Suprapubic skin (tissue), 4 donors: ENCODE results near the gene EMP3.

Source experiments
- CTCF ChIP-seq, 2 donors: fragments of 200-600 bp in 1 of 2; fragments of 450-650 bp in 1 of 2; sonication (generic) in 1 of 2; IDR thresholded peaks; one replicate each; pipeline ENCODE4 v1.5.1; 2016 to 2019; ENCODE audit warnings: antibody characterized with exemption in 2 of 2, mild to moderate bottlenecking in 1 of 2, moderate library complexity in 1 of 2
- POLR2A ChIP-seq, 2 donors: fragments of 450-650 bp; IDR thresholded peaks; one replicate each; pipeline ENCODE4 v1.6.1; 2017; ENCODE audit warnings: antibody characterized with exemption in 2 of 2, mild to moderate bottlenecking in 2 of 2, moderate library complexity in 2 of 2
- POLR2AphosphoS5 ChIP-seq, 3 donors: sonication (generic); formaldehyde crosslinking; IDR thresholded peaks; one replicate each; pipeline ENCODE4 v1.6.1; 2017; ENCODE audit warnings: antibody characterized with exemption in 3 of 3

GRCh38 chr19:48296963-48297734, 28.2 kb upstream of the EMP3 start:
- TF ChIP-seq CTCF (IDR thresholded peaks at IDR 0.05) (no peak), POLR2A (IDR thresholded peaks at IDR 0.05) (no peak), POLR2AphosphoS5 (IDR thresholded peaks at IDR 0.05) (no peak)
